ENCODE data around the gene ZFHX2.

The ZFHX2 gene

DNA sequence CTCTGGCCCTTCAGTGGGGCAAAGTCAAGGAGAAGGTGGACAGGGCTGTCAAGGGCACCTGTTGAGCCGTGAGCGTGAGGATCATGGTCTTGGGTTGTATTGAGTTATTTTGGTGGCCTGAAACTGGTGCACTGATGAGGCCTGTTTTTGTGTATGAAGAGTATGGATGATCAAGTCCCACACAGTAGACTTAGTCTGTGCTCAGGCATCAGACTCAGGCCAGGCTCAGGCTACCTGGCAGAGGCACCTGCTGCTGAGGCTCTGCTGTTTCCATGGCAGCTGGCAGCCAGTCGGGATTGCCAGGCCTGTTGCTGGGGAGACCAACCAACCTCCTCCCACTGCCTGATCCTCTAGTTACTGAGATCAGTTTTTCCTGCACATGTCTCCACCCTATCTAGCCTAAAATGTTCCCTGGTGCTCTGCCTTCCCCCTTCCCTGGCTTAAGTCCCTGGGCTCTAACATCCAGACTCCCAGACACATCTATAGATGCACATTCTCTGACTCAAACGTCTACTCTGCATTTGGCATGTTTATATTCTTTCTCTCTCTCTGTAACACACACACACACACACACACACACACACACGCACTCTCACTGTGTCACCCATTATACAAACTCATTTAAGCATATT lies 21.9 kb upstream of the ZFHX2 start:
- DNase-seq (ENCODE audit: low read depth in 3 of 3, low spot score in 1 of 3), result no peak

DNA sequence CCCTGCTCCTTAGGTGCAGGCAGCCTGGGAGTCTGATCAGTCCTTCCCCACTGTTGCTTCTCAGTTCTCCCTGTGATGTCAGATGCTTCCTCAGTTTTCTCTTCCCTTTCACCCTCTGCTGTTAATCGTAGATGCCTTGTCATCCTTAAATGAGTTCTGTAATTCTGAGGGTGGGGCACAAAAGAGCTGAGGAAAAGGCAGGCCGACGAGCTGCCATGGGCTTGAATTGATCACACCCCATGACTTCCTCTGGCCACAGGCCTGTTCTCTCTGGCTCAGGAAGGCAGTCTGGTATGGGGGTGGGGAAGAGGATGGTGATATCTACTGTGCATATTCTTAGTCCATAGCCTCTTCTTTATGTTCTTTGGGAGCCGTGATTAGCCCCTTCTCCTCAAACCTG lies 21.3 kb upstream of the ZFHX2 start:
- DNase-seq (ENCODE audit: low read depth in 3 of 3, low spot score in 1 of 3), result no peak

DNA sequence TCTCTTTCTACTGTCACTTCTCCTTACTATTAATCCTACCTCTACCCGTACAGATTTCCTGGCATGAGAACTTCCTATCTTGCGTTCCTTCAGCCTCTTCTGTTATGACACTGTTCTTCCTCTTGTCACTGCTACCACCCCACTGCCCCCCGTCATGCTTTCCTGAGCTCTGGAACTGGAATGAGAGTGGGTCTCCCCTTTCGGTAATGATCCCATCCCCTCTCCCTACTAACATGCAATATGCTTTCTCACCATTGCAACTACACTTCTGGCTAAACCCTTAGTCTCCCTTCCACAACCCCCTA lies 20.9 kb upstream of the ZFHX2 start:
- DNase-seq (ENCODE audit: low read depth in 3 of 3, low spot score in 1 of 3), result no peak

GRCh38 chr14:23571701-23572523 lies 20.3 kb upstream of the ZFHX2 start:
- no peak for DNase-seq (ENCODE audit: low read depth in 3 of 3, low spot score in 1 of 3)

DNA sequence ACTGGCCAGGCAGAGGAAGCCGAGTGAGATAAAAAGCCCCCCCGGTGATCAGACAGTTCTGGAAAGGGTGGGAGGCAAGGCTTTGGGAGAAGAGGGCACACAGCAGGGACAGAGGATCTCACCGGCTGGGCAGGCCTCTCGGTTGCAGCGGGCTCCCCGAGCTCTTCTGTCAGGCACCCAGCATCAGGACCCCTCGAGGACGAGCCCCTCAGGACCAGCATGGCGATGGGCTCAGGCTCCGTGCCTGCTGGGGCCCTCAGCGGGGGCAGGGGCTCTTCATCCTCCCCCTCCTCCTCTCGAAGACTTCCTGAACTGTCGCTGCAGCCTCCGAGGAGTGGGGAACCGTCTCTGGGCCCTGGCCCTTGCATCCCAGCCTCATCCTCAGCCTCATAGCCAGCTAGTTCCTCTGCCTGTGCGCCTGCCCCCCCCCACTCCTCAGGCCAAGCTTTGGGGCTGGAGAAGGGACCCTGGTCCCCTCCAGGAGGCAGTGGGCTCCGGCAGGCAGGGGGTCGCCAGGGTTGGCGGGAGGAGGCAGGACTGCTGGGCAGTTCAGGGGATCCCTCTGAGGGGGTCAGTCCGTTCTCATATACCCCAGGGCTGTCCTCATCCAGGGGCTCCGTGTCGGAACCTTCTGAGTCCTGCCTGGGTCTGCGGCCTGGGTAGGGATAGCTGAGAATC lies 19.4 kb upstream of the ZFHX2 start:
- no peak for DNase-seq (ENCODE audit: low read depth in 3 of 3, low spot score in 1 of 3)

GRCh38 chr14:23569443-23570151 lies 18.0 kb upstream of the ZFHX2 start:
- DNase-seq (ENCODE audit: low read depth in 3 of 3, low spot score in 1 of 3), result no peak

DNA sequence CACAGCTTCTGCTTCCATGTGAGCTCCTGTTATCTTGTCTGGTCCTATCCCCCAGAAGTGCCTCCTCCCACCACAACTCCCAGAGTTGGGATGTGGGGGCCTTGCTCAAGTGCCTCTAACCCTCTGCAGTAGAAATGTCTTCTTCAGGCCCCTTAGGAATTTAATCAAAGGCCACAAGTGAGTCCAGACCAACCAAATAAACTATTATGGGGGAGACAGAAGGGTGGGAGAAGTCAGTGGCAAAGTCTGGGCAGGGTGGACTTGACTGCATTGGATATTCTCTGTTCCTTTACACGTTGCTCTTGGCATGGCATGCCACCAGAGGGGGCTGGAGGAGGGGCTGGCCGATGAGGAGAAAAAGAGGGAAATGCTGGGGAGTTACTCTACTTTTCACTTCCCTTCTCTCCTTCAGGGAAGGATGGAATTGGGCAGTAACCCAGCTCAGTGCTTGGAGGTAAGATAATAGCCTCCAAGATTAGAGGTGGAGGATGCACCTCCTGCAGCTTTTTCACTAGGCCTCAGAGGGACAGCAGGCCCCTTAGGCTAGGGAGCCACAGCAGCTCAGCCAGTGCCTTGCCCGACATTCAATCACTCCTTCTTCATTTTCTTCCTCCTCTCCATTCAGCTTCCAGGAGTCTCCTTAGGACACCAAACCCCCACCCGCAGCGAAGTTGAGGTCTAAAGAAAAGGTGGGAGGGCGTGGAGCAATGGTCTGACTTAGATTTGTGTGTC lies 17.2 kb upstream of the ZFHX2 start:
- DNase-seq (ENCODE audit: low read depth in 3 of 3, low spot score in 1 of 3), result no peak

DNA sequence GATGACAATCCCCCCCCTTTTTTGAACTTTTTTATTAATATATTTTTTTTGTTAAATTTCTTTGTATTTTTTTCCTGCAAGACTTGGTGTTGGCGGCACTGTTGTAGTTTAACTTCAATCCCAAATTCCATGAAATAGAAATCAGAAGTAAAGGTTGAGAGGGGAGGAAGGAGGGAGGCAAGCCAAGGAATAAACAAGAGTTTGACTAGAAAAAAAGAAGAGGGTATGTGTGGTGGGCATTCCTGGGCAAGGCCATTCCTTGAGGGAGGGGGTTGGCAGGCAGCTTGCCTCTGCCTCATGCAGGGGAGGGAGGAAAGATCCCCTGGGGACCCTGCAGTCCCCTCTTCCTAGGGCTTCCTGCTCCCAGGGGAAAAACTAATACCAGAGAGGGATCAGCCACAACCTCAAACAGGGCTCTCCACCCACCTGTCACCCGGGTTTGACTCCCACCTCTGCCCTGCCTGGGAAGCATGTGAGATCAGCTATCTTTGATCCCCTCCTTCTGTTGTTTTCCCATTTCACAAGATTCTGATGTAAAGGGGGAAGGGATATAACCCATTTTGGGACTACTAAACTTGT lies 16.5 kb upstream of the ZFHX2 start:
- no peak for DNase-seq (ENCODE audit: low read depth in 3 of 3, low spot score in 1 of 3)

DNA sequence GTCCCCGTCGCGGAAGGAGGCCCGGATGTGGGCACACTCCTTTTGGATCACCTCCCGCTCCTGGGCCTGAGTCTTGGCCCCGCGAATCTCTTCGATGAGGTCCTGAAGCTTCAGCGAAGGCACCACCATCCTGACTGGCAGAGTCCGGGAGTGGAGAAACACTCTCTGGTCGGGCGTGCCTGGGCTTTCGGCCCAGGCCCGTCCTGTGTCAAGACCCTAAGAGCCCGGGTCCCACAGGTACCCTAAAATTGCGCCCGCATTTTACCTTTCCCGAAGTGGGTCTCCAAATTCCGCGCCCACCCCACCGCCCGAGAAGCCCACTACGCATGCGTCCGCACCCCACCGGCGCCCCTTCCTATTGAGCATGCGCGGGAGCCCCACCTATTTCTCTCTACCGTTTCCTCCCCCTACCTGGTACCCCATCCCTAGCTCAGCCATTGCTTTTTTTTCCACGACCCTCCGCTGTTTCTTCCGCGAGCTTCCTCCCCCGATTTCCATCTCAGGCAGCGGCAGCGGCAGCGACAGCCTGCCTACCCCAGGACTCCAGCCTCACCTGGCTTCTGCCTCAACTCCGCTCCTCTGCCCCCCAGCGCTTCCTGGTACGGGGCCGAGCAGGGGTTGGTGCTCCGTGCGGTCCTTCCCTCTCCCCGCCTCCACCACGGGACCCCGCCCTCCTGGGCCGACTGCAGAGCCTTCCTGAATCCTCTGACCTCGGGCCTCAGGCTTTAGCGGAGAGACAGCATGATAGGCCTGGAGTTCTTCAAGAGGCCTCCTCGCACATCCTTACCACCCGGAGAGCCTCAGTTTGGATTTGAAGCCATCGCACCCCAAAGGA lies 15.8 kb upstream of the ZFHX2 start, which contains the start of gene AP1G2:
Gene AP1G2, minus strand, starts transcription at position 606 of the 835 bp plus-strand sequence. Its CDS starts 477 bp downstream, at position 129.
- DNase-seq (ENCODE audit: low read depth in 3 of 3, low spot score in 1 of 3), result peak; percentile 59 to 76 (median 68)

DNA sequence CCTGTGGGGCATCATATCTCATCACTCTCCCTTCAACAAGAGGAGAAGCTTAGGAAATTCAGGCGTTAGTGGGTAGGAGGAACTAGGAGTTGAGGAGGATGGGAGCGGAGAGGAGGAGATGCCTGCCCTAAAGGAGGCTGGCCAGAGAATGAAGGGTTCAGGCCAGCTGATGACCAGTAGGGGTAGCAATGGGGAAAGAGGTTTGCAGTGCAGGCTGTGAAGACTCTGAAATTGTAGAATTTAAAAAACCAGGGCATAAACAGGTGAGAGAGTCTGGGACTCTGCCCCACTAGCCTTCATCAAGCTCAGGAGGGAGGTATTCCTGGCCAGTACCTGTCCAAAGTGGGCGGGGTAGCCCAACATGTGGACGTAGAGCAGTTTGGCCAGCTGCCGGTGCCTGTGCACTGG lies 15.2 kb upstream of the ZFHX2 start:
- DNase-seq (ENCODE audit: low read depth in 3 of 3, low spot score in 1 of 3), result no peak

DNA sequence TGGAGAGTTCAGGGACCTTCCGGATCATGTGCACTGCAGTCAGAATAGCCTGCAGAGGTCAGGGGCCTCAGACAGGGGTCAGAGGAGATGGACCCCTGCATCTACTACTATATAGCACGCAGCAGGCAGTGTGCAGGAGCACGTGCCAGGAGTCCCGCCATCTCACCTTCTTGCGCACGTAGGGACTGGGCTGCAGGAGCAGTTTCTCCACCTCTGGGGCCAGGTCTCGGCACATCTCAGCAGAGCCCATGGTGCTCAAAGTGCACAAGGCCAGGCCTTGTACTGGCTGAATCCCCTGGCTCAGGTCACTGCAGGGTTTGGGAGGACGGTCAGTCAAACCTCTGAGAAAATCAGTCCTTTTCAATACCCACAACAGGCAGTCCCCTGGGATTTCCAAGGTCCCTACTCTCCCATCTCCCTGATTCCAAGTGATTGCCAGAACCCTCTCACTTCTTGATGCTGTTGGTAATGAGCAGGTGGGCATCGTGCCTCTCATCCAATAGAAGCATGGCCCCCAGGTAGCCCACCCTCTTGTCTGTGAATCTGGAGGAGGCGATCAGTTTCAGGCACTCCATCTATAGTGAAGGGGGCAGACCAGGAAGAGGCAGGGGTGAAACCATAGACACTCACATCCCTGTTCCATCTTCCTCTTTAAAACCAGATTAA lies 14.7 kb upstream of the ZFHX2 start:
- no peak for DNase-seq (ENCODE audit: low read depth in 3 of 3, low spot score in 1 of 3)

GRCh38 chr14:23565626-23566025 lies 14.1 kb upstream of the ZFHX2 start:
- no peak for DNase-seq (ENCODE audit: low read depth in 3 of 3, low spot score in 1 of 3)

DNA sequence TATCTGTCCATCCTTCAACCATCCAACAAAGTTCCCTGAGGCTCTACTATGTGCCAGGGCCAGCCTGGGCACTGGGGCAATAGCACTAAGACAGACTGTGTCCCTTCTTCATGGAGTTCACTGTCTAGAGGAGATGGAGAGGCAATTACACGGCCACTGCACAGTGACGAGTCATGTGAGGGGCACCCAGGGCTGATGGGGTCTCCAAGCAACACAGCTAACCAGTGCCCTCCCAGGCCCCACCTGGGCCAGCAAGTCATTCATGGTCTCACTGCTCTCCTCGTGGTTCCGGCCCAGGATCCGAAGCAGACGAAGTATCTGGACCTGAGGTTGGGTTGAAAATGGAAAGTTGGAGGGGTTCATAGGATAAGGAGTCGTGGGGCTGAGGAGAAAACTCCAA lies 13.3 kb upstream of the ZFHX2 start:
- DNase-seq (ENCODE audit: low read depth in 3 of 3, low spot score in 1 of 3), result no peak

DNA sequence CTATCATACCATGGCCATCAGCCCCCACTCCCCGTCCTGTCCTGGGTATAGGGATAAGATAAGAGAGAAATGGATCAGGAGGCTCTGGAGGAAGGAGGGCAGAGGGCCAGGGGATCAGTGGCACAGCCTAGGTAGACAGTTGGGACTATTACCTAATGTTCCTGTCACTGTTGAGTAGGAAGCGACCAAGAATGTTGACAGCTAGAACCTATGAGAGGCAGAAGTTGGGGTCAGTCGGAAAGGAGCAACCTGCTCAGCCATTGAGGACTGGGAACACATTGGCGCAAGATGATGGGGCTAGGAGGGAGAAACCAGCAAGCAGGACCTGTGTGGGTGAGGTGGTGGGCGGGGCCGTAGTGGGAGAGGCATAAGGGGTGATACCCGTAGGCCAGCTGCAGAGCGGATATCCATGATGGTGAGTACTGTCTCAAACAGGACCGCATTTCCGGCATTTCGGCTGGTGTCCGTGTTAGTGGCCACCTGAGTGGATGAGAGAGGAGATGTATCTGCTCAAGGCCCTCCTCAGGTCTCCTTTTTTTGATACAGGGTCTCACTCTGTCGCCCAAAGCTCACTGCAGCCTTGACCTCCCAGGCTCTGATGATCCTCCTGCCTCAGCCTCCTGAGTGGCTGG lies 12.7 kb upstream of the ZFHX2 start:
- no peak for DNase-seq (ENCODE audit: low read depth in 3 of 3, low spot score in 1 of 3)

- DNase-seq (ENCODE audit: low read depth in 3 of 3, low spot score in 1 of 3), result no peak
Measured at GRCh38 chr14:23563473-23564180, 12.1 kb upstream of the ZFHX2 start.

DNA sequence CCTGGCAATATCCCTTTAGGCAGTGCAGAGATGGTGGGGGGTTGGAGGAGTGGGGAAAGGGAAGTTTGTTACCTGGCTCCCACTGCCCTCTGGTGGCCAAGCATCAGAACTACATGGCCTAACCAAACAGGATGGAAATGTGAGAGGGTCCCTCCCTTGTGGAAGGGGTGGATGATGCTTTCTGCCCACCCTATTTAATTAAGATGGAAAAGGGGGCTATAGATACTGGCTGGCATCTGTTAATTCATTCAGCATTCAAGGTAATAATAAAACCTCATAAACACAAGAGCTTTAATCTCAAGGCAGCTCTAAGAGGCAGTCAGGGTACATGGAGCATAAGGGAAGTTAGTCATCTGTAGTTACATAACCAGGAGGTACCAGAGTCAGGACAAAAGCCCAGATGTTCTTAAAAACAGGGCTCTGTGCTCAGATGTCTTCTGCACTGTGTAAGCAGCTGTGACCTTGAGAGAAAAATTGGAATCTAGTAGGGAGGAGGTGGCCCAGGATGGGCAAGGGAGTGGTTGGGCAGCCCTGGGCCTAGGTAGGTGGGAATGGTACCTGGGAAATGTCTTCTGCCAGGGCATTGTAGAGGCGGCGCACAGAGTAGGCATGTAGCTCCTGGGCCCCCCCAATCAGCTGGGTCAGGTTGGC lies 11.4 kb upstream of the ZFHX2 start:
- peak in 1 of 3 donors; percentile 39 for DNase-seq (ENCODE audit: low read depth in 3 of 3, low spot score in 1 of 3)

All from stimulated activated CD4-positive, alpha-beta T cell treated with anti-CD3 and anti-CD28 coated beads, TNF-alpha, amount 100 ng/mL, for 1 hour (primary cell).